ENCODE results near the gene AMH.
A peak's percentile ranks its signal among the peaks of the same experiment; 100 is the strongest.
"Not testable (repeated sequence)": the region's sequence is repeated elsewhere in the genome, so short reads cannot be mapped to it uniquely, and the experiment has no call there.

The AMH gene

DNA sequence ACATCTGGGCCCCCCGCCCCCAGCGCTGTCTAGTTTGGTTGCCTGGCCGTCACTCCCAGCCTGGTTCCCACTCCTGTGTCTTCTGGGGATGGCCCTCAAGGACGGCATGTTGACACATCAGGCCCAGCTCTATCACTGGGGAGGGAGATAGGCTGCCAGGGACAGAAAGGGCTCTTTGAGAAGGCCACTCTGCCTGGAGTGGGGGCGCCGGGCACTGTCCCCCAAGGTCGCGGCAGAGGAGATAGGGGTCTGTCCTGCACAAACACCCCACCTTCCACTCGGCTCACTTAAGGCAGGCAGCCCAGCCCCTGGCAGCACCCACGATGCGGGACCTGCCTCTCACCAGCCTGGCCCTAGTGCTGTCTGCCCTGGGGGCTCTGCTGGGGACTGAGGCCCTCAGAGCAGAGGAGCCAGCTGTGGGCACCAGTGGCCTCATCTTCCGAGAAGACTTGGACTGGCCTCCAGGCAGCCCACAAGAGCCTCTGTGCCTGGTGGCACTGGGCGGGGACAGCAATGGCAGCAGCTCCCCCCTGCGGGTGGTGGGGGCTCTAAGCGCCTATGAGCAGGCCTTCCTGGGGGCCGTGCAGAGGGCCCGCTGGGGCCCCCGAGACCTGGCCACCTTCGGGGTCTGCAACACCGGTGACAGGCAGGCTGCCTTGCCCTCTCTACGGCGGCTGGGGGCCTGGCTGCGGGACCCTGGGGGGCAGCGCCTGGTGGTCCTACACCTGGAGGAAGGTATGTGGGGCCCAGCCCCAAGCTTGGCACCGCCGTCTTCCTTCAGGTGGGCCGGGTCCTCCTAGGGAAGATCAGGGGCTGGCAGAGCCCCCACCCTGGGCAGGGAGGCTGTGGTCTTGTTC is at the start of gene AMH:
TSS of gene AMH (plus strand) at position 314 of the 857 bp plus-strand sequence. CDS start at position 324, 10 bp downstream.
- no peak for DNase-seq (ENCODE audit: low spot score)

DNA sequence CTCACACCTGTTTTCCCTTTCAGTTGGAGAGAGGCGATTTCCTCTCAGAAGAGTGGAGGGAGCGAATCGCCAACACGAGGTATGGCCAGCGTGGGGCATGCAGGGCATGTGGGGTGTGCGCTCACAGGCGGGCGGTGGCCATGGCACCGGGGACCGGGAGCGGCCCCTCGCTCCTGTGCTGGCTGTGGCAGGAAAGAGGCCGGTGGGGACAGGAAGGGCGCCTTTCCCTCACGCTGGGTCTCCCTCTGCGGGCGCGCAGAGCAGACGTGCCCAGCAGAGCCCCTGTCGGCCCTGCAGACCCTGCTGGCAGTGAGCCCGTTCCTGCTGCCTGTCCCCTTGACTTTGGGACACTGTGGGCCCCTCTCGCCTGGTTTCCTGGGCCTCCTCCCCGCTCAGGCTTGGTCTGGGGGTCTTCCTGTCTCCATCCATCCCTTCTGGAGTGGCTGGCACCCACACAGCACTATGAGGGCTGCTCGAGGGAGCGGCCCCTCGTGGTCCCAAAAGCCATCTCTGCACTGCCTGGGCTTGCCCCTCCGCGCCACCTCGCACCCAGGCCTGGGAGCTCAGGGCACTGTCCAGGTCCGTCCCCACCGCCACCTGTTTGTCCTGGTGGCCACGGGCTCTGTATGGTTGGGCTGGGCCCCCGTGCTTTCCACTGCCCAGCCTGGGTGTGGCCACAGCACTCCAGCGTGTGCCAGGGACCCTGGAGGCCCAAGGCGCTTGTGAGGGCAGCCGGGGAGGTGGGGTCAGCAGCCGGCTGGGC is 49.1 kb upstream of the AMH start:
- no peak for DNase-seq (ENCODE audit: low spot score)

DNA sequence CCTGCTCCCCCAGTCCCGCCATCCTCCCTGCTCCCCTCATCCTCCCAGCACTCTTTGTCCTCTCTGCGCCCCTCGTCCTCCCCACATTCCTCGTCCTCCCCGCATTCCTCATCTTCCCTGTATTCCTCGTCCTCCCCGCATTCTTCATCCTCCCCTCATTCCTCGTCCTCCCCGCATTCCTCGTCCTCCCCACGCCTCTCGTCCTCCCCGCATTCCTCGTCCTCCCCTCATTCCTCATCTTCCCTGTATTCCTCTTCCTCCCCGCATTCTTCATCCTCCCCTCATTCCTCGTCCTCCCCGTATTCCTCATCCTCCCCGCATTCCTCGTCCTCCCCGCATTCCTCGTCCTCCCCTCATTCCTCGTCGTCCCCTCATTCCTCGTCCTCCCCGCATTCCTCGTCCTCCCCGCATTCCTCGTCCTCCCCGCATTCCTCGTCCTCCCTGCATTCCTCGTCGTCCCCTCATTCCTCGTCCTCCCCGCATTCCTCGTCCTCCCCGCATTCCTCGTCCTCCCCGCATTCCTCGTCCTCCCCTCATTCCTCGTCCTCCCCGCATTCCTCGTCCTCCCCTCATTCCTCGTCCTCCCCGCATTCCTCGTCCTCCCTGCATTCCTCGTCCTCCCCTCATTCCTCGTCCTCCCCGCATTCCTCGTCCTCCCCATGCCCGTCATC is 48.4 kb upstream of the AMH start:
- not testable (repeated sequence) for DNase-seq (ENCODE audit: low spot score)

DNA sequence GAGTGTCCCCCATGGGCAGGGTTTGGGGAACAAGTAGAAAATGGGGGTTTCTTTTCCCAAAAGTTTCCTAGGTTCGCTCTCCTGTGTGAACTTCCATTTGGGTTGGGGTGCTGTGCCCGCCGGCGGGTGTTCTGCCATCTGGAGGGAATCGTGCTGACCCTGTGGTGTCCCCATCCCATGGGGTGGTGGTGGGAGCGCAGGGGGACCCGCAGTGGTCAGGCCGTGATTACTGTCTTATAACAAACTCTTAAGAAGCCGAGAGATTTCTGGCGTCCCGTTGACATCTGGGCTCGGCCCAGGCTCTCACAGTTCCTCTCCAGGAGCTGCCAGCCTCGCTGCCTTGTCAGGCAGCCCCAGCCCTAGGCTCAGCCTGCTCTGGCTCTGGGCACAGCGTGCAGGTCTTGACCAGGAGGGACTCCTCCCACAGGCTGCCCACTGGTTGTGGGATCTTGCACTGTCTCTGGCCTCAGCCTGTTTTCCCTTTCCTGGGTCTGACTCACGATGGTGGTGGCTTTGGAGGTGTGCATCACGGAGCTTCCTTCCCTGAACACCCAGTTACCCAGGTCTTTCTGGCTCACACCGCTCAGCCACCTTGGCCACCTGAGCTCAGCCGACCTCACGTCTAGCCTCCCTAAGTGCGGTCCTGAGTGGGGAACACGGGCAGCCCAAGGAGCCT is 47.5 kb upstream of the AMH start:
- DNase-seq (ENCODE audit: low spot score) = no peak

DNA sequence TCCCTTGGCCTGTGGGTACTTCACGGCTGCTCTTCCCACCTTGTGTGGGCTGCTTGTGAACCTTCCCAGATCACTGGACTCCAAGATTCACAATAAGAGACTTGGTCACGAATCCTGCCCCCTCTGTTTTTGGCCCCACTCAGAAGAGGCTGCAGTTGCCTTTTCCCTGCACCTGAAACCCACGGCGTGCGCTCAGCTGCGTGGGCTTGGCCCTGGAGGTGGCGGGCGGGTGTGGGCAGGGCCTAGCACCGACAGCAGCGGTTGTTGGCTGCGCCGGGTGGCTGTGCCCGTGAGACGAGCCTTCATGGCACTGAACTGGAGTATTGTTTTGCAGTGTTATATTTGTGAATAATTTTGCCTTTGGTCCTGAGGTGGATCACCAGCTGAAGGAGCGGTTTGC is 46.8 kb upstream of the AMH start:
- no peak for DNase-seq (ENCODE audit: low spot score)

DNA sequence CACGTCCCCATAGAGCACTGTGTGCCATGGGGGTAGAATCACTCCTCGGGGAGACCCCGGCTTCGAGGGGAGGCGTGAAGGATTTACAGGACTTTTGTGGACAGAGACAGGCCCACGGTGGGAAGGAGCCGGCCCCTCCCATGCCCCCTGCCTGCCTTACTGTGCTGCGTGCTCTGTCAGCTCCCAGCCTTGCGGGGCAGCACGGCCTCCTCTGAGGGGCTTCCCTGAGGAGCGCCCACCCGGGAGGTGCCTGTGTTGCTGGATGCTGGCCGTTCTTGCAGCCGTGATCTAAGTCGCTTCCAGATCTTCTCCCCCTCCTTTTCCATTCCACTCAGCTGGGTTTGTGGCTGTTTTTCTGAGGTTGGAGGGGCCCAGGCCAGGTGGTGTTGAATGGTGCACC is 42.1 kb upstream of the AMH start:
- DNase-seq (ENCODE audit: low spot score) = no peak

DNA sequence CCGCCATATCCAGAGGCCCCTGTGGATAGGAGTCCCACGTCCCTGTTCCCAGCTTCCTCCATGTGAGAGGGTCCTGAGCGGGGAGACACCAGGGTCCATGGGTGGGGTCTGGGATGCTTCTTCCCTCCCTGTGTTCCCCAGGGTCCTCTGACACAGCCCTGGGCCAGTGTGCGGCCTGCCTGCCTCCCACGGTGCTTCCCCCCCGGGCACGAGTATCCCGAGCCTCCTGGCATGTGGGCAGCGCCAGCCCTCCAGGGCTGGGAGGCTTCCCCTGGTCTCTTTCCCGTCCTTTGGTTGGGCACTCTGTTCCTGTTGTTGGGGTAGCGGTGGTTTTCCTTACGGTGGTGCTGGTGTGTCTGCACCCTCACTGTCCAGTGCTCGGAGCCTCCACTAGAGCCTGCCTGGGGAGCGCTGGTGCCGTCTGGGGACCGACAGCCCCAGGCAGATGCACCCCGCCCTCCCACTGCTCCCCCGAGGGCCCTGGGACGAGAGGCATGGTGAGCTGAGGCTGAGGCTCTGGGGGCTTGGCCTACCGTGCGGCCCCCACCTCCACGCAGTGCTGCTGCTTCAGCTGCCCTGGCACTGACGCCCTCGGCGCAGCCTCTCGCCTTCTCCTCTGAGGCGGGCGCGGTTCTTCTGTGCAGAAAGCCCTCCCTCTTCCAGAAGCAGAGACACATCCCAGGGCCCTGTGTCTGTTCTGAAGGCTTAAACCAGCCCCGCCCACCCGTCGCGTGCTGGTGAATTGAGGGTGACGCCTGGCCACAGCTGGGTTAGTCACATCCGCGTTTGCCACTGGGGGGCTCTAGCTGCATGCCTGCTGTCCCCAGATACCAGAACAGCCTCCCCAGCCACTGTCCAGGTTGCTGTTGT is 40.9 kb upstream of the AMH start:
- peak; percentile 20 for DNase-seq (ENCODE audit: low spot score)

DNA sequence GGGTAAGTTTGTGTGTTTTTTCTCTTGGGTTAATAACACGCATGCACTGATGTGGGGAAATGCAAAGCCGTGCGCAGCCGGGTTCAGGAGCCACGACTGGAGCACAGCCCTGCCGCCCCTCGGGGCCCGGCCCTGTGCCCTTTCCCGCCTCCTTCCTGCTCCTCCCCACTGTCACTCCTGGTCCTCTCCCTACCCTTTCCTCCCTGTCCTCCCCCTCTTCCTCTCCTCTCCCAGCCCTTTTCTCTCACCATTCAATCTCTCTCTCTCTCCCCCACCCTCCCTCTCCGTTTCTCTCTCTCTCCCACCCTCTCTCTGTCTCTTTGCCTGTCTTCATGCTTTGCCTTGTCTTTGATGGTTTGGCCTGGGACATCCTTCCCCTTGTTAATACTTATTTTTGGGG is 40.1 kb upstream of the AMH start:
- no peak for DNase-seq (ENCODE audit: low spot score)

DNA sequence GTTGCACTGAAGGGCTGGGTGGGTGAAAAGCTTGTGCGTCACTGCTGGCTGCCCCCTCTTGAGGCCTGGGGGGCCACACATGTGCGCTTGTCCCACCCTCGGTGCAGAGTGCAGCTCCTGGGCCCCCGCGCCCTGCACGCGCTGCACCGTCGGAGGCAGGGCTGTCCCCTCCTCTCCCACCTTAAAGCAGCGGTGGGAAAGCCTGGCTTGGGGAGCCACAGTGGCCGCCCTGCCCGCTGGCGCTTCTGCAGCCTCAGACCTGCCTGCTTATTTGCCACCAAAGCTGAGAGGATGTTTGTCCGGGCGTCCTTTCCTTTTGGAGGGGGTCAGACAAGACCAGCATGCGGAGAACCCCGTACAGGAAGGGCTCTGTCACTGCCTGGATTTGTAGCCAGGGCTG is 39.7 kb upstream of the AMH start:
- DNase-seq (ENCODE audit: low spot score) = no peak

DNA sequence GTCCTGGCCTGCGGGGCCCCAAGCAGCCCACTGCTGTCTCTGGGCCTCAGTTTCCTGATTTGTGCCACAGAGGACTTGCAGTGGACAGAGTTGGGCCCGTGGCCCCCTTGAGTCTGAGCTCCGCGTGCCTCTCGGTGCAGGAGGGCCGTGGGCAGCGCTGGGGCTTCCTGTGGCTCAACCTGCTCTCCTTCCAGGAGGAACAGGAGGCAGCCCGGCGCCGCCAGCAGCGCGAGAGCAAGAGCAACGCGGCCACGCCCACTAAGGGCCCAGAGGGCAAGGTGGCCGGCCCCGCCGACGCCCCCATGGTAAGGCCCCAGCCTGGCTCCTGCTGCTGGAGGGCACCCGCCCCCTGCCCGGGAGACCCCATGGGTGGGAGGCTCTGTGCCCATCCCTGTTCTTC is 38.9 kb upstream of the AMH start:
- no peak for DNase-seq (ENCODE audit: low spot score)

DNA sequence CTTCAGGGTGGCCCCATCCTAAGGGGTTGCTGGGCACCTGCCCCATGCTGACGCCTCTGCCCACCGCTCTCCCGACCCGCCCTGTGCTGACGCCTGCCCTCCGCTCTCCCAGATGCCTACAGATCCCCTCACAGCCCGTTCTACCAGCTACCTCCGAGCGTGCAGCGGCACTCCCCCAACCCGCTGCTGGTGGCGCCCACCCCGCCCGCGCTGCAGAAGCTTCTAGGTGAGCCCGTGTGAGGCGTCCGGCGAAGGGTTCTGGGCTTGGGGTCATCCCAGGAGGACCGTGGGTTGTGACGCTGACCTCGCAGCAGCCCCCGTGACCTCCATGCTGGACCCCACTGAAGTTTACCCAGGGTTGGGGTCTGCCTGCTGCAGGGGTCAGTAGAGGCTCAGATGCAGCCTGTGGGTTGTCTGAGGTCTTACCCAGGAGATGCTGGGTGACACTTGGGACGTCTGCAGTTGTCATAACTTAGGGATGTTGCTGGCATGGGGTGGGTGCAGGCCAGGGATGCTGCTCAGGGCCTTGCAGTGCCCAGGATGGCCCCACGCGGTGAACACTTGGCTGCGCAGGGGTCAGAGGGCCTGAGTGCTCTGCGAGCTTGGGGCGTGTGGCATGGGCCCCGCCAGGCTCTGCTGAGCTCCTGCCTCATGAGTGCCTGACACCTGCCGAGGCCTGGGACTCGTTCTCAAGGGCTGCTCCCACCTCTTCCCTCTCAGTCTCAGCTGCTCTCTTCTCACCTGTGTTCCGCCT is 38.0 kb upstream of the AMH start:
- no peak for DNase-seq (ENCODE audit: low spot score)

DNA sequence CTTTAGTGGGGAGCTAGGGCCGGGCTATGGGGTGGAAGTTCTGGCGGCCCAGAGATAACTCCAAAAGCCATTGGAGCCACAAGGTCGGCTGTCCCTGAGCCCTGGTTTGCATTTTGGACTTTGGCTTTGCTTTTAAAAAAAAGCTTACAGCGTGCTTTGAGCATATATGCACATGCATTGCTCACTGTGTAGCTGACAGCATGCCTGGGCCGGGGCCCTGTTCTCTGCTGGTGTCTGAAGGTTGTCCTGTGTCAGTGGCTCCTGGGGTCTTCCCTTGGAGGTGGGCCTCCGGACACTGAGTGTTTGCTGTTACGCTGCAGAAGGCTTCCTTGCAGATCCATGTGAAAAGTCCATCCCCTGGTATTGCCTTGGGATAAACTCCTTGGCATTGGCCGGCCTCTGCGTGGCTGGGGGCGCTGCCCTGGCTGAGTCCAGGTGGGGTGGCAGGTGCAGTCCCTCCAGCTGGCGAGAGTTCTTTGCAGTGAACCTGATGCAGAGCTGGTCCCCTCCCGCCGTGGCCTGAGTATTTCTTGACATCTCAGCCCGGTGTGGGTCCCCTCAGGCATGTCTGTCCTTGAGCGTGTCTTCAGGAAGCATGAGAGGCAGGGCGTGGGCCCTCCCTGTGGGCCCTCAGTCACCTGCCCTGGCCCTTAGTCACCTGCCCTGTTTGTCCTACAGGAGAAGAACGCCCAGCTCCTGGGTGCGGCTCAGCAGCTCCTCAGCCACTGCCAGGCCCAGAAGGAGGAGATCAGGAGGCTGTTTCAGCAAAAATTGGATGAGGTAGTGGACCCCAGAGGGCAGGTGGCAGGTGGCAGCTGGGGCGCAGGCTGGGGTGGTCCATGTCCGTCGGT is 36.0 kb upstream of the AMH start:
- DNase-seq (ENCODE audit: low spot score) = no peak

DNA sequence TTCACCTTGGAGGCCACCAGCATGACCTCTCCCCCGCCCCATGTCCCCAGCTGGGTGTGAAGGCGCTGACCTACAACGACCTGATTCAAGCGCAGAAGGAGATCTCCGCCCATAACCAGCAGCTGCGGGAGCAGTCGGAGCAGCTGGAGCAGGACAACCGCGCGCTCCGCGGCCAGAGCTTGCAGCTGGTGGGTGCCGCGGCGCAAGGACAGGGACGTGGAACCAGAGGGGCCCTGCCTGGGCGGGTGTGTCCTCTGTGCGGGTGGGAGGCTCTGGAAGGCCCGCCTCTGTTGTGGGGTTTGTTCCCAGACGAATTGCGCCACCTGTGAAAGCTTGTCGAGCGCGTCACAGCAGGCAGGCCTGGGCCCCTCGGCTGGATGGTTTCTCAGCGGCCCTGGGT is 35.3 kb upstream of the AMH start:
- no peak for DNase-seq (ENCODE audit: low spot score)

DNA sequence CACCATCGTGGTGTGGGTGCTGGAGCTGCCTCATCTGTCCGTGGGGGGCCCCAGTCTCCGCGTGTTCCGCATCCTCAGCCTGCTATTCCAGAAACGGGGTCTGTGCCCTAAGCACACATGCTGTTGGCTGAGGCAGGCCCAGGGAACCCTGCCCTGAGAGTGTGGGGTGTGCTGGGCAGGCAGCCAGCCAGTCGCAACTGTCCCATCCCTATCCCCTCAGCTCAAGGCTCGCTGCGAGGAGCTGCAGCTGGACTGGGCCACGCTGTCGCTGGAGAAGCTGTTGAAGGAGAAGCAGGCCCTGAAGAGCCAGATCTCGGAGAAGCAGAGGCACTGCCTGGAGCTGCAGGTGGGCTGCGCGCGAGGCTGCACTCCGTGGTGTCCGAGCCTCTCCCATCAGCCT is 34.9 kb upstream of the AMH start:
- no peak for DNase-seq (ENCODE audit: low spot score)

DNA sequence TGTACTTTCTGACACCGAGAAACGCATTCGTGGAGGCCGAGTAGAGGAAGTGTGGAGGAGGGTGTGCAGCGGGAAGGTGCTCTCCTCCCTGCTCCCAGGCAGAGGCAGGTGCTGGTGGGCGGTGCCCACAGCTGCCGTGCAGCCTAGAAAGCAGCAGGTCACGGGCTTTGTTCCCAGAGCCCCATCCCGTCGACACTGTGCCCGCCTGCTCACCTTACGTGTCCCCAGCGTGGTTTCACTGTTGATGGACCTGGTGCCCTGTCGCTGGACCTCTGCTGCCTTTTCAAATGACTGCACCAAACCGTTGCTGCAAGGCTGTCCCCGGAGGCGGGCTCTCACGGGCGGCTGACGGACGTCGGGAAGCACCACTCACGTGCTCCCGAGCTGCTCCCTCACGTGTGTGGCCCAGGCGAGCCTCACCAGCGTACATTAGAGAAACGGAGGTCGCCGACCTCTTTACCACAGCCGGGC is 33.8 kb upstream of the AMH start:
- peak; percentile 39 for DNase-seq (ENCODE audit: low spot score)

DNA sequence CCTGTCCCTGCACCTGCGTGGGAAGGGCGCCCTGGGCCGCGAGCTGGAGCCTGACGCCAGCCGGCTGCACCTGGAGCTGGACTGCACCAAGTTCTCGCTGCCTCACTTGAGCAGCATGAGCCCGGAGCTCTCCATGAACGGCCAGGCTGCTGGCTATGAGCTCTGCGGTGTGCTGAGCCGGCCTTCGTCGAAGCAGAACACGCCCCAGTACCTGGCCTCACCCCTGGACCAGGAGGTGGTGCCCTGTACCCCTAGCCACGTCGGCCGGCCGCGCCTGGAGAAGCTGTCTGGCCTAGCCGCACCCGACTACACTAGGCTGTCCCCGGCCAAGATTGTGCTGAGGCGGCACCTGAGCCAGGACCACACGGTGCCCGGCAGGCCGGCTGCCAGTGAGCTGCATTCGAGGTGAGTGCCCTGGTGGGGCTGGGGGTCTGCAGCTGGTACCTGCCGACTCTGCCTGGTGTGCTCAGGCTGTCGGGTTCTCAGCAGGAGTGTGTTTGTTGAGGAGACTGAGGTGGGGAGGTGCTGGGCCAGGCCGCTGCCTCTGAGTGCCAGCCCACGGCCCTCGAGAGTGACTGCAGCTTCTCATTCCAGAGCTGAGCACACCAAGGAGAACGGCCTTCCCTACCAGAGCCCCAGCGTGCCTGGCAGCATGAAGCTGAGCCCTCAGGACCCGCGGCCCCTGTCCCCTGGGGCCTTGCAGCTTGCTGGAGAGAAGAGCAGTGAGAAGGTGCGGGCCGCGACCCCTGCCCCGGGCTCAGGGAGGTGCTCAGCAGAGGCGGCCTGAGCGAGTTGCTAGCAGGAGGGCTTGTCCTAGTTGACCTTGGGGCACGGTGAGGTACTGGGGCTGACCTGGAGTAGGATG is 32.5 kb upstream of the AMH start:
- DNase-seq (ENCODE audit: low spot score) = no peak

DNA sequence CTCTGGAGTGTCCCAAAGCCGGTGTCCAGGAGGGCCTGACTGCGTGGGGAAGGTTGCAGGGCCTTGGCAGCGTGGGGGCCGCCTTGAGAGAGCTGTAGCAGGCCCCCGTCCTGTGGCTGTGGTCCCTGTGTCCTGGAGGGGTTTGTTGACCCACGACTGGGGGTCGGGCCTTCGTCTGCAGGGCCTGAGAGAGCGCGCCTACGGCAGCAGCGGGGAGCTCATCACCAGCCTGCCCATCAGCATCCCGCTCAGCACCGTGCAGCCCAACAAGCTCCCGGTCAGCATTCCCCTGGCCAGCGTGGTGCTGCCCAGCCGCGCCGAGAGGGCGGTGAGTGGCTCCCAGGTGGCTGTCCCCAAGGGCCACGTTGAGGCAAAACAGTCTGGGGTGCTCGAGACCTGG is 31.5 kb upstream of the AMH start:
- DNase-seq (ENCODE audit: low spot score) = no peak

DNA sequence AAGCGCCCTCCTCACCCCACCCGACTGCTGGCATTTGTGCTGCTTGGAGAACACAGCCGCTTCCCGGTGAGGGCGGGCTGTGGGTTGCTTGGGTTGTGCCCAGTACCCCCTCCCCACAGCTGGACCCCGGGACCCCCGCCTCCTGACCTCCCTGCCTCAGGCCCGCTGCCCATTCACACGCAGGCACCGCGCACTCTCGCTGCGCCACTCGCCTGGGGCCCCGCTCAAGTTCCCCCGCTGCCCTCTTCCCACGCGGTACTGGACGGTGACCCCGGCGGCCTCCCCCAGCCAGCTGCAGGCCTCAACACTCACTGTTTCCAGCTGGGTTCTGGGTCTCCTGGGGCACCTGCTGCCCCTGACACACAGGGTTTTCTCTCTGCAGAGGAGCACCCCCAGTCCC is 29.4 kb upstream of the AMH start:
- DNase-seq (ENCODE audit: low spot score) = no peak

Measured in CD4-positive, alpha-beta T cell treated with Interleukin-2 at 100 ng/mL for 4 hours (primary cell).